Spleen (tissue), 13 donors: ENCODE results near the gene BMF. TPM values are rescaled to one million over a fixed set of nuclear protein-coding genes. Genes with fewer than 3 reads are reported as not detected.
"Not testable (repeated sequence)": the region's sequence is repeated elsewhere in the genome, so short reads cannot be mapped to it uniquely, and the experiment has no call there.

Experiments used
- DNase-seq: peaks from one replicate; pipeline ENCODE4 v3.0.0-alpha.2; 2020
- H3K27ac ChIP-seq, 8 donors: fragments of 200-600 bp; sonication (generic) in 7 of 8; 1 replicate in 4 of 8; 2 replicates in 4 of 8; pipeline versions ENCODE4 v1.5.0 to v1.8.0; 2016 to 2021; ENCODE audit warnings: inconsistent platforms in 4 of 8, mild to moderate bottlenecking in 4 of 8, moderate library complexity in 1 of 8
- H3K27me3 ChIP-seq, 7 donors: fragments of 200-600 bp; sonication (generic) in 6 of 7; replicated peaks in 1 of 7; 1 replicate in 4 of 7; 2 replicates in 3 of 7; pipeline versions ENCODE4 v1.5.0 to v1.8.0; 2016 to 2021; ENCODE audit warnings: inconsistent platforms in 3 of 7, mild to moderate bottlenecking in 1 of 7
- H3K36me3 ChIP-seq, 6 donors: fragments of 200-600 bp; sonication (generic) in 5 of 6; 1 replicate in 4 of 6; 2 replicates in 2 of 6; pipeline versions ENCODE4 v1.5.0 to v1.8.0; 2016 to 2021; ENCODE audit warnings: inconsistent platforms in 2 of 6
- H3K4me1 ChIP-seq, 6 donors: fragments of 200-600 bp; sonication (generic) in 5 of 6; 1 replicate in 3 of 6; 2 replicates in 3 of 6; pipeline versions ENCODE4 v1.5.0 to v1.8.0; 2016 to 2021; ENCODE audit warnings: inconsistent platforms in 3 of 6
- H3K4me3 ChIP-seq, 8 donors: fragments of 200-600 bp; sonication (generic) in 7 of 8; 1 replicate in 4 of 8; 2 replicates in 4 of 8; pipeline versions ENCODE4 v1.5.0 to v1.8.0; 2016 to 2021; ENCODE audit warnings: inconsistent platforms in 4 of 8, mild to moderate bottlenecking in 4 of 8, moderate library complexity in 2 of 8
- H3K9me3 ChIP-seq, 8 donors: fragments of 200-600 bp; sonication (generic) in 7 of 8; 1 replicate in 4 of 8; 2 replicates in 4 of 8; pipeline versions ENCODE4 v1.5.0 to v1.8.0; 2016 to 2021; ENCODE audit warnings: inconsistent platforms in 4 of 8
- CTCF ChIP-seq, 11 experiments: fragments of 200-600 bp in 7 of 11; fragments of 450-650 bp in 4 of 11; sonication (generic) in 4 of 11; IDR thresholded peaks in 8 of 11; conservative IDR thresholded peaks in 3 of 11; 1 replicate in 7 of 11; 2 replicates in 4 of 11; pipeline versions ENCODE4 v1.4.0 to v1.8.0; 2016 to 2021; ENCODE audit warnings: antibody characterized with exemption in 11 of 11, inconsistent platforms in 4 of 11, mild to moderate bottlenecking in 1 of 11
- POLR2A ChIP-seq, 3 donors: fragments of 450-650 bp; IDR thresholded peaks; one replicate each; pipeline ENCODE4 v1.5.1; 2017; ENCODE audit warnings: antibody characterized with exemption in 3 of 3, mild to moderate bottlenecking in 1 of 3
- POLR2AphosphoS5 ChIP-seq, 3 donors: sonication (generic); formaldehyde crosslinking; IDR thresholded peaks; one replicate each; pipeline ENCODE4 v1.5.1; 2017; ENCODE audit warnings: antibody characterized with exemption in 3 of 3
- WGBS, 5 donors: extraction: QIAGEN DNeasy Blood & Tissue Kit in 3 of 5; methylation state at CpG; one replicate each; pipeline versions ENCODE4 v1.1.5 to v1.1.7; 2013 to 2018; 5-methylcytosine and 5-hydroxymethylcytosine counted together
- intact Hi-C: fragments of 100-400 bp; cut with DNase I; formaldehyde crosslinking; loops from one replicate; pipeline ENCODE4 v1.15.0; 2023; ENCODE audit warnings: low total_unique reads
- long read RNA-seq, 2 donors: transcript quantifications; one replicate each; lab custom pipeline, GENCODE V29; 2026
- polyA plus RNA-seq, 3 donors: library from polyadenylated mRNA; stranded (reverse); fragments of 200-250 nt; gene quantifications; one replicate each; pipeline ENCODE4 v1.2.1, GENCODE V29; 2013
- total RNA-seq, 7 donors: library from RNA; depleted of rRNA in 3 of 7; stranded (reverse); fragments of >200 nt in 3 of 7; fragmentation: NEBNext Ultra II Directional in 4 of 7; extraction: Animal tissue kit (Norgen Biotek cat#: 25700) in 4 of 7; gene quantifications; one replicate each; pipeline versions ENCODE4 v1.1.0 to v1.2.1, GENCODE V29; 2016 to 2021
- donor health status: healthy with polysubstance abuse.
- donor health status: DM: no; HTN: no; CAD: no; lungs with moderate emphysema.
- donor health status: DM: no; HTN: no; CAD: no.
- donor health status: Bipolar disorder and iron deficiency.
- donor health status: healthy.
- donor health status: DM: no; HTN: no; CAD: no.
- donor health status: DM: yes; HTN: yes; CAD: no.

Gene BMF
- 10 to 100 TPM; 16.9 to 77.9 (median 36.1) TPM for total RNA-seq
- polyA plus RNA-seq = 10 to 100 TPM; 25.5 to 33.1 (median 27.7) TPM
- long read RNA-seq, donor 1, full-length matches to known transcripts = 1 of 1 reads
- long read RNA-seq, donor 1, partial matches to known transcripts = 0 of 1 reads
- long read RNA-seq, donor 1, other reads (novel, unspliced or antisense) = 0 of 1 reads
- long read RNA-seq, donor 2, full-length matches to known transcripts = 1 of 1 reads
- long read RNA-seq, donor 2, partial matches to known transcripts = 0 of 1 reads
- long read RNA-seq, donor 2, other reads (novel, unspliced or antisense) = 0 of 1 reads

GRCh38 chr15:40108855-40109735 lies at the start of gene BMF:
Gene BMF, minus strand, starts transcription at chr15:40108879. Its CDS starts 2,793 bp downstream, at chr15:40106086.
- H3K4me1 ChIP-seq = peaks cover 29 to 54% (median 49%) of the 10 kb centered on the region in 6 donors
- WGBS, 5 donors = 7 to 9% (median 7%) methylated on average over 24 to 48 of the region's 48 CpGs
- DNase-seq = peak; percentile 99
- peaks cover 0 to 4% (median 0%) of the 10 kb centered on the region in 6 donors for H3K36me3 ChIP-seq
- no peaks in the 10 kb centered on the region for H3K9me3 ChIP-seq
- peak within 1 kb of the TSS; percentile 55 to 87 (median 79) for H3K4me3 ChIP-seq
- H3K27ac ChIP-seq = peak within 1 kb of the TSS; percentile 48 to 92 (median 86)
- intact Hi-C loops = no loop called here
- H3K27me3 ChIP-seq = no peaks in the 10 kb centered on the region
- TF ChIP-seq POLR2AphosphoS5 (IDR thresholded peaks at IDR 0.05) (peak; percentile 92 to 95 (median 94)), CTCF (IDR thresholded peaks at IDR 0.05 in 8 of 11, conservative IDR thresholded peaks at IDR 0.05 in 3 of 11) (peak in 7 of 11 experiments; percentile 17 to 35 (median 31)), POLR2A (IDR thresholded peaks at IDR 0.05) (peak in 1 of 3 donors; percentile 73)

- H3K9me3 ChIP-seq = no peaks in the 10 kb centered on the region
- no peak for TF ChIP-seq POLR2A (IDR thresholded peaks at IDR 0.05)
- DNase-seq = no peak
- no peak overlapping the region for H3K27ac ChIP-seq
- WGBS, 5 donors = 76 to 88% (median 79%) methylated on average over 7 of the region's 7 CpGs
- H3K36me3 ChIP-seq = no peaks in the 10 kb centered on the region
- intact Hi-C loops = no loop called here
- peaks cover 6 to 29% (median 13%) of the 10 kb centered on the region in 6 donors for H3K4me1 ChIP-seq
- peaks cover 0 to 4% (median 0%) of the 10 kb centered on the region in 7 donors for H3K27me3 ChIP-seq
- no peak overlapping the region for H3K4me3 ChIP-seq
Observed at GRCh38 chr15:40157778-40158447, 49.2 kb upstream of the BMF start.

DNA sequence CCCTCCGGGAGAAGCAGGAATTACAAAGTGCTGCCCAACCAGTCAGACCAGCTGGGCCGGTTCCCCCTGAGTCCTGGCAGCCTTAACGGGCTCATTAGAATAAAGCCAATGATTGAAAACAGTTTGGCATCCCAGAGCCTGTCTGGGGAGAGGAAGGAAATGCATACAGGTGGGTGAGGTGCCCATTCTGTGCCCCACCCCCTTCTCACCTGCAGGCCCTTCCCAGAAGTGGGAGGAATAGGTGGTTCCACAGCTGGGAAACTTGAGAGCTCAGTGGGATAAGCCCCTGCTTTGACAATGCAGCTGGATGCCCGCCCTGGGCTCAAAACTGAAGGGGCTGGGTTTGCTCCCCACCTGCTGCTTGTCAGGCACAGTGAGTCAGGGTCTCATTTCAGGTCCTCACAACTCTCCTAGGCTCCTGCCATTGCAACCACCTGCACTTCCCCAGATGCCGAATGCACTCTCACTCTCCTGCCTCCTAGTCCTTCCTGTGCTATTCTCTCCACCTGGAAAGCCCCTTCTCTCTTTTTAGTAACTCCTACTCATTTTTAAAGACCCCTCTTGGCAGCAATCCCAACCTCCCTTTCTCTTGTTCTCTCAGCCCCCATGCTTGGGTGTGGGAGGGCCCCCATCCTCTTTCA lies 46.7 kb upstream of the BMF start:
- Histone ChIP-seq H3K27me3 (no peaks in the 10 kb centered on the region), H3K27ac (no peak overlapping the region), H3K36me3 (no peaks in the 10 kb centered on the region), H3K9me3 (no peaks in the 10 kb centered on the region), H3K4me3 (no peak overlapping the region), H3K4me1 (peaks cover 0 to 4% (median 2%) of the 10 kb centered on the region in 6 donors)
- WGBS, 5 donors = 52 to 82% (median 79%) methylated on average over 3 to 5 of the region's 5 CpGs
- DNase-seq = no peak
- TF ChIP-seq POLR2AphosphoS5 (IDR thresholded peaks at IDR 0.05) = no peak
- TF ChIP-seq CTCF (IDR thresholded peaks at IDR 0.05 in 8 of 11, conservative IDR thresholded peaks at IDR 0.05 in 3 of 11) = no peak
- no peak for TF ChIP-seq POLR2A (IDR thresholded peaks at IDR 0.05)
- intact Hi-C loops = no loop called here

GRCh38 chr15:40154821-40155220 lies 46.1 kb upstream of the BMF start:
- H3K27ac ChIP-seq, H3K36me3 ChIP-seq, H3K27me3 ChIP-seq, DNase-seq, intact Hi-C loops, H3K4me3 ChIP-seq, H3K4me1 ChIP-seq, H3K9me3 ChIP-seq: not testable (repeated sequence)
- WGBS, 5 donors = 100% methylated on average over 1 of the region's 1 CpG; no CpG with 5 or more reads in 3 of the 5 donors
